Epithelial cell of proximal tubule (primary cell): ENCODE data around the gene UTP20. TPM values are rescaled to one million over a fixed set of nuclear protein-coding genes. Genes with fewer than 3 reads are reported as not detected.
"Not testable (repeated sequence)": the region's sequence is repeated elsewhere in the genome, so short reads cannot be mapped to it uniquely, and the experiment has no call there.

Experiments used
- DNase-seq: peaks from one replicate; pipeline ENCODE4 v3.0.0-alpha.2; 2011; ENCODE audit warnings: low read depth
- H3K4me3 ChIP-seq: 2 replicates; pipeline ENCODE4 v1.5.1; 2011; ENCODE audit warnings: low read depth, mild to moderate bottlenecking, low read length
- total RNA-seq: library from RNA; depleted of rRNA; stranded (reverse); fragments of >200 nt; gene quantifications from 2 replicates; pipeline ENCODE4 v1.2.3, GENCODE V29; 2015
- TF ChIP-seq, protein P1 (sequence below): conservative IDR thresholded peaks from 2 replicates; pipeline ENCODE4 v1.5.1; 2012; ENCODE audit warnings: low read depth, mild to moderate bottlenecking, low read length

The UTP20 gene
- total RNA-seq, 1 donor from 2014 or later = 15.6 TPM

DNA sequence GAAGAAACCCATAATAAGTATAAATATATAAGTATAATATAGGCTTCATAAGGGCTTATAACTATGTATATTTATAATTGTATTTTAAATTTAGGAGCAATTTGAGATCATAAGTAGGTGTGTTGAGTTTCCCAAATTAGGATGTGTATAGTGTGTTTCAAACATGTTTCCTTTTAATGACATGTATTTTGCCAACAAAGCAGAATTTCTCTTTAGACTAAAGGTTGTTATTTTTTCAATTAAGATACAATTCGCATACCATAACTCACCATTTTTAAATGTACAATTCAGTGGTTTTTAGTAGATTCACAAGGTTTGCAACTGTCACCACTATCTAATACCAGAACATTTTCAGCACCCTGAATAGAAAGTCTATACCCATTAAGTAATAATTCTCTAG lies 135.3 kb downstream of the UTP20 start:
- no peak for DNase-seq
- TF ChIP-seq, protein P1, sequence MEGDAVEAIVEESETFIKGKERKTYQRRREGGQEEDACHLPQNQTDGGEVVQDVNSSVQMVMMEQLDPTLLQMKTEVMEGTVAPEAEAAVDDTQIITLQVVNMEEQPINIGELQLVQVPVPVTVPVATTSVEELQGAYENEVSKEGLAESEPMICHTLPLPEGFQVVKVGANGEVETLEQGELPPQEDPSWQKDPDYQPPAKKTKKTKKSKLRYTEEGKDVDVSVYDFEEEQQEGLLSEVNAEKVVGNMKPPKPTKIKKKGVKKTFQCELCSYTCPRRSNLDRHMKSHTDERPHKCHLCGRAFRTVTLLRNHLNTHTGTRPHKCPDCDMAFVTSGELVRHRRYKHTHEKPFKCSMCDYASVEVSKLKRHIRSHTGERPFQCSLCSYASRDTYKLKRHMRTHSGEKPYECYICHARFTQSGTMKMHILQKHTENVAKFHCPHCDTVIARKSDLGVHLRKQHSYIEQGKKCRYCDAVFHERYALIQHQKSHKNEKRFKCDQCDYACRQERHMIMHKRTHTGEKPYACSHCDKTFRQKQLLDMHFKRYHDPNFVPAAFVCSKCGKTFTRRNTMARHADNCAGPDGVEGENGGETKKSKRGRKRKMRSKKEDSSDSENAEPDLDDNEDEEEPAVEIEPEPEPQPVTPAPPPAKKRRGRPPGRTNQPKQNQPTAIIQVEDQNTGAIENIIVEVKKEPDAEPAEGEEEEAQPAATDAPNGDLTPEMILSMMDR = no peak
- H3K4me3 ChIP-seq = no peak overlapping the region

DNA sequence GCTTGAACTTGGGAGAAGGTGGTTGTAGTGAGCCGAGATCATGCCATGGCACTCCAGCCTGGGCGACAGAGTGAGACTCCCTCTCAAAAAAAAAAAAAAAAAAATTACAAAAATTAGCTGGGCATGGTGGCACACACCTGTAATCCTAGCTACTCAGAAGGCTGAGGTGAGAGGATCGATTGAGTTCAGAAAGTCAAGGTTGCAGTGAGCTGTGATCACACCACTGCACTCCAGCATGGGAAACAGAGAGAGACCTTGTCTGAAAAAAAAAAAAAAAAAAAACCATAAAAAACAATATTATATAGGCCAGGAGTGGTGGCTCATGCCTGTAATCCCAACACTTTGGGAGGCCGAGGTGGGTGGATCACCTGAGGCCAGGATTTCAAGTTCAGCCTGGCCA lies 142.2 kb downstream of the UTP20 start:
- not testable (repeated sequence) for DNase-seq, H3K4me3 ChIP-seq

DNA sequence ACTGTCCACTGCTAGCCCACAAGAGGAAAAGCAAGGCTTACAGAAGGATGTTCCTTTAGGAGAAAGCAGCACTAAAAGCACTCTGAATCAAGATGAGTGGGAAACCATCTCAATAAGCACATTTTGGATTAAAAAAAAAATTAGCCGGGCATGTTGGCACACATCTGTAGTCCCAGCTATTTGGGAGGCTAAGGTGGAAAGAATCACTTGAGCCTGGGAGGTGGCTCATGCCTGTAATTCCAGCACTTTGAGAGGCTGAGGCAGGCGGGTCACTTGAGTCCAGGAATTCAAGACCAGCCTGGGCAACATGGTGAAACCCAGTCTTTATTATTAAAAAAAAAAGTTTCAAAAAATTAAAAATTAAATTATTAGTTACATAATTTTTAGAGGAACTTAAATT lies 144.7 kb downstream of the UTP20 start:
- no peak for DNase-seq
- TF ChIP-seq, protein P1 = no peak
- H3K4me3 ChIP-seq = no peak overlapping the region

DNA sequence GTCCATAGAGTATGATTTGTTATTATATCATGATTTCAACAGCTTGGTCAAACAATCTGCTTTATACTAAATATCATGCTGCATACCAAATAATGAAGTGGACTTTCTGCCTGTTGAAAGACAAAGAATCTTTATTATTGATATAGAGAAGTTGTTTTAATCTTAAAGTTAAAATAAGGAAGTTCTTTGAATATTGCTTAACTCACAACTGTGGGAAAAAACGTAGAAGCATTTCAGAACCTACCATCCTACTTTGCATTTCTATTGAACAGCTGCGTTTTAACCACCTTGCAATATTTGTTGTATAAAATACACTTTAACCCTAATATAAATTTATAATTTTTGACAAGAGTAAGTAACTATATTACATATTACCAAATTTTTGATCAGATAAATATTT lies 150.6 kb downstream of the UTP20 start:
- TF ChIP-seq, protein P1 = no peak
- DNase-seq = no peak
- no peak overlapping the region for H3K4me3 ChIP-seq

DNA sequence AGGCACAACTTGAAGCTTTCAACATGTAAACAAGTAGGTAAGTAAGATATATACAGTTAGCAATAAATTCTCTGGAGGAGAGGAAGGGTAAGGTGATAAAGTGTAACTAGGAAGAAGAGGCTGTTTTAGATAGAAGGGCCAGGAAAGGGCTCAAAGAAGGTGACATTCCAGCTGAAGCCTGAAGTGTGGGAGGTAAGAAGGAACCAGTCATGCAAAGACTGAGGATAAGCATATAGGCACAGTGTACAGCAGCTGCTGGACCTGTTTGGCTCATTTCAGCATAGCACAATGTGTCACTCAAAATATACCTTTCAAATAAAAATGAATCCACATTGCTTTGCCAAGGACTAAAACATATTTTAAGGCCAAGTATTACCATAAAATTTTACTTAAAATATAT lies 156.2 kb downstream of the UTP20 start:
- TF ChIP-seq, protein P1 = no peak
- DNase-seq = no peak

More for the DNA sequence above, 156.2 kb downstream of the UTP20 start:
- H3K4me3 ChIP-seq = no peak overlapping the region

Other genes starting within 250 kb of the UTP20 start
- not detected in 2 replicates for gene SLC5A8, start 69.9 kb upstream of the UTP20 start, total RNA-seq
- gene ARL1, start 127.7 kb downstream of the UTP20 start, total RNA-seq = 32.3 and 49.8 TPM in 2 replicates
- not detected in 2 replicates for gene SPIC, start 195.2 kb downstream of the UTP20 start, total RNA-seq